HG03558 (cell line): ENCODE measurements around the gene MAP6.

Source experiments
- ATAC-seq: cut with Tn5 transposase; IDR thresholded peaks from one replicate; pipeline ENCODE4 v1.9.1; 2021; ENCODE audit warnings: moderate number of reproducible peaks; ENCODE audit not compliant: unreplicated experiment; ENCODE audit errors: extremely low read depth

MAP6 gene

GRCh38 chr11:75537740-75538139 is 131.1 kb downstream of the MAP6 start:
- no peak for ATAC-seq
